NB4 (cell line): ENCODE measurements around the gene ZNFX1.

Source experiments
- DNase-seq: peaks from one replicate; pipeline ENCODE4 v3.0.0; 2010; ENCODE audit warnings: low read depth
- H3K4me3 ChIP-seq: one replicate; pipeline ENCODE4 v1.5.1; 2011; ENCODE audit warnings: mild to moderate bottlenecking, low read depth, low read length, moderate library complexity
- CTCF ChIP-seq: IDR thresholded peaks from one replicate; pipeline ENCODE4 v1.5.1; 2012; ENCODE audit warnings: low read depth, low read length
- MAX ChIP-seq: IDR thresholded peaks from 2 replicates; pipeline ENCODE4 v1.6.1; 2011; ENCODE audit warnings: low read depth, low read length
- MYC ChIP-seq: IDR thresholded peaks from 2 replicates; pipeline ENCODE4 v1.6.1; 2011; ENCODE audit warnings: low read depth, low read length
- POLR2A ChIP-seq: IDR thresholded peaks from 2 replicates; pipeline ENCODE4 v1.6.1; 2011; ENCODE audit warnings: mild to moderate bottlenecking; ENCODE audit not compliant: insufficient read length; ENCODE audit errors: extremely low read depth

ZNFX1 gene

DNA sequence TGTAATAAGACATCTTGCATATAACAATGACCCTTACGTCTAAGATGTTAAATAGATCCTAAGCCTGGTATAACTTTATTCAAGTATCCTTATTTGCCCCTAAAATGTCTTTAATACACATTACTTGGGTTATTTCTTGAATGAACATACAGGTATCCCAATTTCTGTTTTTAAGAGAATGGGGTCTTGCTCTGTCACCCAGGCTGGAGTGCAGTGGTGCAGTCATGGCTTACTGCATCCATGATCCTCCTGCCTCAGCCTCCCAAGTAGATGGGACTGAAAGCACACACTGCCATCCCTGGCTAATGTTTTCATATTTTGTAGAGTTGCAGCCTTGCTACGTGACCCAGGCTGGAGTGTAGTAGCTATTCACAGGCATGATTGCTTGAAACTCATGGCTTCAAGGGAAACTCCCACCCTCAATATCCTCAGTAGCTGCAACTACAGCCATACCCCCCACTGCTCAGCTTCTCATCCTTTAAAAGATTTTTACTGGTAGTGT lies 10.4 kb upstream of the ZNFX1 start:
- H3K4me3 ChIP-seq: no peak overlapping the region
- DNase-seq: no peak
- TF ChIP-seq MAX (no peak), POLR2A (peak; percentile 29), MYC (no peak), CTCF (no peak)

- no peak for TF ChIP-seq MAX
- TF ChIP-seq CTCF: no peak
- no peak for TF ChIP-seq POLR2A
- no peak for TF ChIP-seq MYC
- H3K4me3 ChIP-seq: no peak overlapping the region
- no peak for DNase-seq
These were observed 9.8 kb upstream of the ZNFX1 start for GRCh38 chr20:49287555-49288249.

DNA sequence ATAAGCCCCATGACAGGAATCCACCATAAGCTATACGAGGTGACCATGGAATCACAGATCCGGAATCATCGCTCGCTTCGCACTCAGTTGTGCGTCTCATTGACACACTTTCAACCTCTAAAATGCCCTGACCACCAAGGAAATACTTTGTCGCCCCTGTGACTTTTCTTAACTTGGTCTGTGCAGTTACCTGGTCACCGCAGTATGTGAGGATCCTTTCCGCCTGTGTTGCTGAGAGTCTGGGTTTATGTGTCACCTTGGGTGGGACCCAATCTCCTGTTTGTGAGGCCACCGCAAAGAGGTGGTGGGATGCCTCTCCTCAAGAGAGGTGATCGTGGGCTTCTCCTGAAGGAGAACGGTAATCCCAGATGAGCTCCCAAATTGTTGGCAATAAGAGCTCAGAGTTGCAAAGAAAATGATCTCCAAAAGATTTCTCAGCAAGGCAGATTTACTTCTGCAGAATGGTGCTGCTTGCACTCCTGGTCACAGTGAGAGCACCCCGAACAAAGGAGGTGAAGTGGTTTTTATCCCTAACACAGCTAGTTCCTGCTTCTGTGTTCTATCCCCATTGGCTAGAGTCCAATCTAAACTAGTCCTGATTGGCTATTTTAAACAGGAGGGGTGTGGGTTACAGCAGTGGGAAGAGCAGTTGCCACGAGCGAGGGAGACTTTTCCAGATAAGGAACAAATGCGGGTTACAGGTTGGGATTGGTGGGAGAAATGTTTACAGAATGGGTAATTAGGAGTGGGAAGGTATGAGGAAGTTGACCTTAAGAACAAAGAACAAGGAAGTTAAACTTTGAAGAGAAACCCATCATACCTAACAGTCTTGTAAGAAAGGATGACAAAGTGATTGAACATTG lies 9.1 kb upstream of the ZNFX1 start:
- TF ChIP-seq POLR2A (peak; percentile 8), MYC (no peak), CTCF (no peak)
- peak overlapping the region; percentile 41 for H3K4me3 ChIP-seq

GRCh38 chr20:49285813-49286494 lies 8.1 kb upstream of the ZNFX1 start:
- TF ChIP-seq MYC (no peak), POLR2A (peak; percentile 3), MAX (no peak), CTCF (no peak)
- DNase-seq: no peak
- peak overlapping the region; percentile 41 for H3K4me3 ChIP-seq

More for the DNA sequence above, 9.1 kb upstream of the ZNFX1 start:
- peak; percentile 63 for DNase-seq

GRCh38 chr20:49285233-49285668 lies 7.4 kb upstream of the ZNFX1 start:
- H3K4me3 ChIP-seq: peak overlapping the region; percentile 41
- TF ChIP-seq MYC: no peak
- TF ChIP-seq POLR2A: no peak
- TF ChIP-seq CTCF: no peak
- TF ChIP-seq MAX: no peak
- no peak for DNase-seq
